NCI-H1436 (cell line): ENCODE results near the gene CHPF.

ENCODE experiments used
- DNase-seq: peaks from one replicate; lab custom pipeline; 2025; lab: John Stamatoyannopoulos, UW

CHPF gene, protein sequence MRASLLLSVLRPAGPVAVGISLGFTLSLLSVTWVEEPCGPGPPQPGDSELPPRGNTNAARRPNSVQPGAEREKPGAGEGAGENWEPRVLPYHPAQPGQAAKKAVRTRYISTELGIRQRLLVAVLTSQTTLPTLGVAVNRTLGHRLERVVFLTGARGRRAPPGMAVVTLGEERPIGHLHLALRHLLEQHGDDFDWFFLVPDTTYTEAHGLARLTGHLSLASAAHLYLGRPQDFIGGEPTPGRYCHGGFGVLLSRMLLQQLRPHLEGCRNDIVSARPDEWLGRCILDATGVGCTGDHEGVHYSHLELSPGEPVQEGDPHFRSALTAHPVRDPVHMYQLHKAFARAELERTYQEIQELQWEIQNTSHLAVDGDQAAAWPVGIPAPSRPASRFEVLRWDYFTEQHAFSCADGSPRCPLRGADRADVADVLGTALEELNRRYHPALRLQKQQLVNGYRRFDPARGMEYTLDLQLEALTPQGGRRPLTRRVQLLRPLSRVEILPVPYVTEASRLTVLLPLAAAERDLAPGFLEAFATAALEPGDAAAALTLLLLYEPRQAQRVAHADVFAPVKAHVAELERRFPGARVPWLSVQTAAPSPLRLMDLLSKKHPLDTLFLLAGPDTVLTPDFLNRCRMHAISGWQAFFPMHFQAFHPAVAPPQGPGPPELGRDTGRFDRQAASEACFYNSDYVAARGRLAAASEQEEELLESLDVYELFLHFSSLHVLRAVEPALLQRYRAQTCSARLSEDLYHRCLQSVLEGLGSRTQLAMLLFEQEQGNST

DNA sequence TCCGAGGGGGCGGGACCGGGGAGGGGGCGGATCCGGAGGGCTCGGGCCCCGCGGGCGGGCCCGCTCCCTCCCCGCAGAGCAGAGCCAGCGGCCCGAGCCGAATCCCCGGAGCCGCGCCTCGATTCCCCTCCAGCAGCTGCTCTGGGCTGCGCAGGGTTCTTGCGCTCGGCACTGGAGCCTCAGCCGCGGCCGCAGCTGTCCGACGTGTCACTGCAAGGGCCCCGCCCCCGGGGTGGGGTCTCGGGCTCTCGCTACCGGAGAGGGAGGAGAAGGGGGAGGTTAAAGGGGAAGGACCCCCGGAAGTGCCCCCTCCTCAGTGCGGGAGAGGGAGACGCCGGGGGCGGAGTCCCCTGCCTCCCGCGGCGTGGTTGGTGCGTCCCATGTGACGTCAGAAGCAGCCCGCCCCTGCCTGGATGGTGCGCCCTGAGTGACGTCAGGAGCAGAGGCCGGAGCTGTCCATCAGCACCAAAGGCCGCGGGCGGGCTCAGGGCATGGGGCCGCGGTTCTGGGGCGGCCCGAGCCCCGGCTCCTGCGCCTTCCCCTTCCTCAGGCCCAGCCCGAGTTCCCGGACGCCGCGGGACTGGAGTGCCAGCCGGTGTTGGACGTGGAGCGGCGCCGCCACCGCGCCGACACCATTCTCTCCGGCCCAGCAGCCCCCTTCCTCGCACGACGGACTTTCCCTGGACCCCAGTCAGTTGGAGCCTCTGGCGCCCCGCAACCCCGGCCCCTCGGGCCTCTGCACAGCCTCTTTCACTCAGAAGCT, at the start of gene CHPF, which contains the start of gene TMEM198:
Gene CHPF (minus strand): TSS at position 214 of the 763 bp plus-strand sequence. CDS start 271 bp downstream, outside the sequence.
Gene TMEM198 (plus strand): TSS at position 433 of the 763 bp plus-strand sequence. CDS start 700 bp downstream, outside the sequence.
- peak; percentile 97 for DNase-seq

DNA sequence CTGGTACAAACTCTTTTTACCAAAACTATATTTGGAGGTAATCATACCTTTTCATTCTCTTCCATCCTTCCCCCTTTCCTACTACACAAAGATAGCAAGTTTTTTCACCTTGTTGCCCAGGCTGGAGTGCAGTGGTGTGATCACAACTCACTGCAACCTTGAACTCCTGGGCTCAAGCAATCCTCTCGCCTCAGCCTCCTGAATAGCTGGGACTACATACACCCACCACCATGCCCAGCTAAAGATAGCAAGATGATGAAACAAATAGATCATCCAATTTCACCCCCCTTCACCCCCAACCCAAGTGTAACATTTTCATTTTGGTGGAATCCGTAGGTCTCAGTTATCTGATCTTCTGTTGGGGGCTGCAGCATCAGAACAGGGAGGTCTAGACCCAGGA, 49.5 kb upstream of the CHPF start:
- no peak for DNase-seq

DNA sequence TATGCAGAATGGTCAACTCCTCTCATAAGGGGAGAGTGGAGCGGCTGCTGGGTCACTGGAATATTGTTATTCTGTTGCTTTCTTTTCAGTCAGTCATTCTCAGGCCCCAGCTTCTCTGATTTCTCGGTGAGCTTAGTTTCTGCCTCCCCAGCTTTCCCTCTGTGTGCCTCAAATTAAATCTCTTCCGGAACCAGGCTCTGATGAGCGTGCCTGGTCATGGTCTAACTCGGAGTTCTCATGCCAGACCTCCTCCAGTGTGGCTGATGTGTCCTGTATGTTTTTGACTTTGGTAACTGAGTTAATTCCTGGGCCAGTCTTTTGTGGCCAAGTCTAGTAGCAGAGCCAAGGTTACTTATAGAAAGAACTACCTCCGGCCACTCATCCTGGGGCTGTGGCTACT, 49.1 kb upstream of the CHPF start:
- no peak for DNase-seq

DNA sequence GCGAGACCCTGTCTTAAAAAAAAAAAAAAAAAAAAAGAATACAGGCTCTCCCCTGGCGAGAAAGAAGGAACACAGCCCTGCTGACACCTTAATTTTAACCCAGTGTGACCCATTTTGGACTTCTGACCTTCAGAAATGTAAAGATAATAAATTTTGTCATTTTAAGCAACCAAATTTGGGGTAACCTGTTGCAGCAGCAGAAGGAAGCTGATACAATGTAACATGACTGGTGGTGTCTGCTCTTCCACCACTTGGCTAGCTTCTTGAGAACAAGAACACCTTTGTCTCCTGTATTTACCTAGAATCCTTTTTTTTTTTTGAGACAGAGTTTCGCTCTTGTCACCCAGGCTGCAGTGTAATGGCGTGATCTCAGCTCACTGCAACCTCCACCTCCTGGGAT, 47.5 kb upstream of the CHPF start:
- DNase-seq = no peak

DNA sequence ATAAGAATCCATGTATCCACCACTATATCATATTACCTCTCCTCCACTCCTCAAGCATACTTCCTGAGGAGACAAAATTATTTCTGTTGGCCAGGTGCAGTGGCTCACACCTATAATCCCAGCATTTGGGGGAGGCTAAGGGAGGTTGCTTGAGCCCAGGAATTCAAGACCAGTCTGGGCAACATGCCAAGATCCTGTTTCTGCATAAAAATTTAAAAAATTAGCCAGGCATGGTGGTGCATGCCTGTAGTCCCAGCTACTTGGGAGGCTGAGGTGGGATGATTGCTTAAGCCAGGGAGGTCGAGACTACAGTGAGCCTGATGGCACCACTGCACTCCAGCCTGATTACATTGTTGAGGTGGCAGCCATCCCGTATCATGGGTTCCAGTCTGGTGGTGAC, 37.7 kb upstream of the CHPF start:
- no peak for DNase-seq

DNA sequence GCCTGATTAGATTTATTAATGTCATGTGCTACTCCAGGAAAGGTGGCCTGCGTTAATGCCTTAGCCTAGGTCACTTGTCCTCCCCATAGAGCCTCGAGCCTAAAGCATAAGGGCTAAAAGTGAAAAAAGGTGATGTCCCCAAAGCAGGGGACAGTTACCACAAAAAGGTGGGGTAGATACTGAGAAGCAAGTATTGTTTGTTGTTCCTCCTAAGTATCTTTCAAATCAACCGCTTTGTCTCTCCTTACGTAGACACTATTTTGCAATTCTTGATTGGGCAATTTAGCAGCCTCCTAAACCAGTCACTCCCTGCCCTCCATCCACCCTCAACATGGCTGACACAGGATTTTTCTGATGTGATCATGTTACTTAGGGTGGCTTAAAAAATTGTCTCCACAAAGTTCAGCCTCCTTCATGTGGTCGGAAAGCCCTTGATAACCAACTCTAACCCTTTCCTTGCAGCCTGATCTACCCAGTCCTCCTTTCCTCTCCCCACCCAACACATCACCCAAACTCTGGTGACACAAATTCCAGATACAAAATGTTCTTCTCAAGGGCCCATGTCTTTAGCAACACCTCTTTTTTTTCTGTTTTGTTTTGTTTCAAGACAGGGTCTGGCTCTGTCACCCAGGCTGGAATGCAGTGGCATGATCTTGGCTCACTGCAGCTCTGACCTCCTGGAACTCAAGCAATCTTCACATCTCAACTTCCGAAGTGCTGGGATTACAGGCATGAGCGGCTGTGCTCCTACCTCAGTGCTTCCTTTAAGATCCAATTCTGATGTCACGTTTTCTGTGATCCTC, 35.4 kb upstream of the CHPF start:
- DNase-seq = no peak

DNA sequence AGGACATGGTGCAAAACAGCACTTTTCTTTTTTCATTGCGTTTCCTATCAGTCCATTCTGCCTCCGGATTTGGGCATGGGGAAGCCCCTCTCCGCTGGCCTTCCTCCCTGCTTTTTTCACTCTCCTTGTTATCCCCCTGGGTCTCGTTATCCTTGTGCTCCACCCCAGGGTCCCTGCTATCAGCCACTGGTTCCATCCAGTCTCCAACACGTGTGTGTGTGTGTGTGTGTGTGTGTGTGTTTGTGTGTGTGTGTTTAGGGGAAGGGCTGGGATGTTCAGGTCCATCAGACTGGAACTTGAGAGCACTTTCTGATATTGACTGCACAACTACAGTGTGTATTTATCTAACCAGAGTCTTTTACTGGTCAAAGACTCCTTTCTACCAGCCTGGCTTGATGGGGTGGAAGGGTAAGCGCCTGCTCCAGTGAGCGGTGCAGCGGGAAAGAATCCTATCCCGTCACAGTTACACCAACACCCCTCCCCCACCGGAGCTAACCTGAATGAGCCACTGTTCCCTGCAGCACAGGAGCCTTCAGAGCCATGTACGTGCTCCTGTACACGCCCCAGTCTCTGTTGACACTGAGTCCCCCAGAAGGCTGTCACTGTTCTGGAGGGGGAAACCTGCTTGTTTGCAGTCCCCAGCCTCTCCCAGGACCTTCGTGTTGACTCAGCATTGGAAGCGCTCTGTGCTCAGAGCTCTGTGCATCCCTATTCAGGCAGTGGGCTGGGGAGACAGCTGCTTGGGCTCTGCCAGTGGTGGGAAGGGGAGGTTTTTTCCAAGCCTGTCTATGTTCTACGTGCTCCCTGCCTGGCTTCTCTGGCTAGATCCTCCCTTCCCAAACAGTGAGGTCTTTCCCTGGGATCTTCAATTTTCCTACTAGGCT, 33.1 kb upstream of the CHPF start:
- DNase-seq = peak; percentile 45

DNA sequence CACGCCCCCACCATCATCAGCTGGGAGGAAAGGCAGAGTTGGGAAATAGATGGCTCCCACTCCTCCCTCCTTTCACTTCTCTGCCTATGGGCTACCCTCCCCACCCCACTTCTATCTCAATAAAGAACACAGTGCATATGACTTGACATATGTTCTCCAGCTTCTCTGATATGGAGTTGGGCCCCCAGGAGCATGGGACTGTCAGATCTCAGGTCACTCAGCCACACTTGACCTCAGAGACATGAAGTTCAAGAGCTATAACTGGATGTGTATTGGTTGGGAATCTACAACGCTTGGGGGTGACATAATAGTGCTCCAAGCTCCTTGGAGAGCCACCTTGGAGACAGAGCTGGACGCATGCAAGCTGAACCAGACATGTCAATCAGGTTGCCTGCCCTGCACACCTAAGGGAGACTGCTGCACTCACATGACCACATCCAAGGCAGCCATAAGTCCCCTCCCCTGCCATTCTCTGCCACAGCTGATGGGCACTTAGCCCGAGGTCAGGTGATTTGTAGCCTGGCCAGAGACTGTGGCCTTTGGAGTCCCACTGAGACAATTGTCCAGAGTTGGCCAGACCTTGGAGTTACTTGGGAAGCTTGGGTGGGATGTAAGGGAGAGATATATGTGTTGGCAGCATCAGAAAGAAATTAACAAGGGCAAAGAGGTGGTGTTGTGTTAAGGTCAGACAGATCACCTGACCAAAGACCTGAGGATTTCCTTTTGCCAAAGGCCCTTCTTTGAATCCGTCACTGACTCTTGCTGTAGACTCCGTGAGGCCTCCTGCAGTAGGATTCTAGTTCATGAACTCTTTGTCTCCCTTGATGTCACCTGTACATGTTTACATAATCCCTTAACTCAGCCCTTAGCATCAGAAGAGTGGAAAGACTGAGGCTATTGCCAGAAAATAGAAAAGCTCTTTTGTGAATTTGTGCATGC, 32.2 kb upstream of the CHPF start:
- no peak for DNase-seq

DNA sequence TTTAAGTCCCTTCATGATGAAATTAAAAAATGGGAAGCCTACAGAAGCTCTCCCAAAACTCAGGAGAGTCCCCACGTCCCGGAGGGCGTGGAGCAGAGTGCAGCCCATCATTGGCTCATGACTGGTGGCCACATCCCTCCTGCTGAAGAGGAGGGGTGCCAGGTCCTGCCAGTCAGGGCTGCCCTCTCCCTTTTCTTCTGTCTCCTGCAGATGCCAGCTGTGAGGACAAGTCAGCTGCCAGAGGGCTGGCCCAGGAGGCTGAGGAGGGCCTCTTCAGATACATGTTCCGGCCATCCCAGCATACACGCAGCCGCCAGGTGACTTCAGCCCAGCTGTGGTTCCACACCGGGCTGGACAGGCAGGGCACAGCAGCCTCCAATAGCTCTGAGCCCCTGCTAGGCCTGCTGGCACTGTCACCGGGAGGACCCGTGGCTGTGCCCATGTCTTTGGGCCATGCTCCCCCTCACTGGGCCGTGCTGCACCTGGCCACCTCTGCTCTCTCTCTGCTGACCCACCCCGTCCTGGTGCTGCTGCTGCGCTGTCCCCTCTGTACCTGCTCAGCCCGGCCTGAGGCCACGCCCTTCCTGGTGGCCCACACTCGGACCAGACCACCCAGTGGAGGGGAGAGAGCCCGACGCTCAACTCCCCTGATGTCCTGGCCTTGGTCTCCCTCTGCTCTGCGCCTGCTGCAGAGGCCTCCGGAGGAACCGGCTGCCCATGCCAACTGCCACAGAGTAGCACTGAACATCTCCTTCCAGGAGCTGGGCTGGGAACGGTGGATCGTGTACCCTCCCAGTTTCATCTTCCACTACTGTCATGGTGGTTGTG, 31.1 kb upstream of the CHPF start:
- DNase-seq = no peak

DNA sequence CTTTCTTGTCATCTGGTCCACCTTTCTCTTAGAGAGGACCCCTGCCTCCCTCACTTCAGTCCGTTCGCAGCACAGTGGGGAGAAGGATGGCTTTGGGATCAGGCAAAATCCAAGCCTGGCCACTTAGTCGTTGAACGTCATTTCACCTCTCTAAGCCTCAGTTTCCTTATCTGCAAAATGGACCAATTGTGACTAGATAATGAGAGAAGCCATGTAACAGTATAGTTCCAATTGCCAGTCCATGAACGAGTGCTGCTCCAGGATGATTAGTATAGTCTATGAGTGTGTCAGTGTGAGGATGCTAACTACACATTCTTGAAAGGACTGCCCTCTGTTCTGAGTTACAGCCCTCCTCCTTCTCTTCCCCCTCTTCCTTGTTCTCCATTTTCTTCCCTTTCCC, 29.6 kb upstream of the CHPF start:
- no peak for DNase-seq

DNA sequence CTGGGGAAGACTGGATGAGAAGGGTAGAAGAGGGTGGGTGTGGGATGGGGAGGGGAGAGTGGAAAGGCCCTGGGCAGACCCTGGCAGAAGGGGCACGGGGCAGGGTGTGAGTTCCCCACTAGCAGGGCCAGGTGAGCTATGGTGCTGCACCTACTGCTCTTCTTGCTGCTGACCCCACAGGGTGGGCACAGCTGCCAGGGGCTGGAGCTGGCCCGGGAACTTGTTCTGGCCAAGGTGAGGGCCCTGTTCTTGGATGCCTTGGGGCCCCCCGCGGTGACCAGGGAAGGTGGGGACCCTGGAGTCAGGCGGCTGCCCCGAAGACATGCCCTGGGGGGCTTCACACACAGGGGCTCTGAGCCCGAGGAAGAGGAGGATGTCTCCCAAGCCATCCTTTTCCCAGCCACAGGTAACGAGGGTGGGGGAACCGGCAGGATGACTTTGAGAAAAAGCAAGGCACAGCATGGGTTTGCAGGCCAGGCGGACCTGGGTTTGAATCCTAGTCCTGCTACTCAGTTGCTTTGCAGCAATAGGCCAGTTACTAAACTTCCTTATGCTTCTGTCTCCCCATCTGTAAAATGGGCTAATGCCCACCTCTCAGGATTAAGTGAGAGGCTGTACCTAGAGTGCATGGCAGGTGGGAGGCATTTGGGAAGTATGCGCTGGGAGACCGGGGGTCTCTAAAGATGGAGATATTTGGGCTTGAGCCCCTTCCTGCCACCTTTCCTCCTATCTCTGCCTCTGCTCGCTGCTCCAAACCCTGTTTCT, 28.8 kb upstream of the CHPF start, which contains the start of gene INHA:
Gene INHA (plus strand): TSS at position 74 of the 765 bp plus-strand sequence. CDS start 65 bp downstream, at position 139.
- DNase-seq = no peak

DNA sequence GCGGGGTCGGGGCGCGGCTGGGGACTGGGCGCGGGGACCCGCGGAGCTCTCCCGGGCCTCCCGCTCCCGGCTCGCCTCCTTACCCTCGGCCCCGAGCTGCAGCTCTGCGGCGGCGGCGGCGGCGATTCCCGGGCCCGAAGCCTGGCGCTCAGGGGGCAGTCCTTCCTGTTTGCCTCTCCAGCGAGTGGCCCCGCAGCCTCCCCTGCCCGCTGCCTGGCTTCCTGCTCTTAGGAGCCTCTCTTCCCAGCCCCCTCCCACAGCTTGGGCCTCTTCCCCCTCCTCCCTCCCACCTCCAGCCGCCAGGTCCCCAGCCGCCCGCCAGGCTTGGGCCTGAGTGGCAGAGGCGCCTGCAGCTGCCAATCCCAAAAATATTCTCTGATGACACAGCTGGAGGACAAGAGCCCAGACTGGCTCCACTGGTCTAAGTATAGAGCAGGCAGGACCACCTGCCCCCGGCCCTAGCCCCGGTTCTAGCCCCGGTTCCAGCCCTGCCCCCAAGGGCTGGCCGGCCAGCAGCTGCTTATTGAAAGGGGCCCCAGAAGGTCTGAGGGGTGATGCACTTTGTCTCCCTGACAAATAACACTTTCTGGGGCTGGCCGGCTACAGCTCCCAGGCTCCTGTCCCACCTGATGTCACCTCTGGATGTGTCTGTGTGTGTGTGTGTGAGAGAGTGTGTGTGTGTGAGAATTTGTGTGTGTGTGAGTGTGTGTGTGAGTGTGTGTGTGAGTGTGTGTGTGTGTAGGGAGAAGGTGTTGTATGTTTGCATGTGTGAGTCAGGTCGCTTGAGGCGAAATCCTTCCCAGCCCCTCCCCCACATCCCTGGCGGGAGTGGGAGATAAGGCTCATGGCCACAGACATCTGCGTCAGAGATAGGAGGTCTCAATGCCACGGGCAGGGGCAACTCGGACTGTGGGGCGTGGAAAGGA, 28.0 kb upstream of the CHPF start, which contains the start of gene OBSL1:
Gene OBSL1 (minus strand): TSS at position 229 of the 926 bp plus-strand sequence. CDS start 307 bp downstream, outside the sequence.
- DNase-seq = peak; percentile 71

DNA sequence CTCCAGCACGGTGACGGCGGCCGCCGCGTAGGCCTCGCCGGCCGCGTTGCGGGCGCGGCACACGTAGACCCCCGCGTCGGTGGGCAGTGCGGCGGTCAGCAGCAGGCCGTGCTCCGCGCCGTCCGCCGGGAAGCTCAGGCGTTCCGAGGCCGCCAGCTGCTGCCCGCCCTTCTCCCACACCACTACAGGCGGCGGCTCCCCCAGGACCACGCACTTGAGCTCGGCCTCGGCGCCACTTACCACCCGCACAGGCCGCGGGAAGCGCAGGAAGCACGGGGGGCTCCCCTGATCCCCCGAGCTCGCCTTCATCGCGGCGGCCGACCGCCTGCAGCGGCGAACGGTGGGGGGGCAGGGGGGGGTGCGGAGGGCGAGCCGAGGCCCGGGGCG, 27.3 kb upstream of the CHPF start:
- DNase-seq = no peak

DNA sequence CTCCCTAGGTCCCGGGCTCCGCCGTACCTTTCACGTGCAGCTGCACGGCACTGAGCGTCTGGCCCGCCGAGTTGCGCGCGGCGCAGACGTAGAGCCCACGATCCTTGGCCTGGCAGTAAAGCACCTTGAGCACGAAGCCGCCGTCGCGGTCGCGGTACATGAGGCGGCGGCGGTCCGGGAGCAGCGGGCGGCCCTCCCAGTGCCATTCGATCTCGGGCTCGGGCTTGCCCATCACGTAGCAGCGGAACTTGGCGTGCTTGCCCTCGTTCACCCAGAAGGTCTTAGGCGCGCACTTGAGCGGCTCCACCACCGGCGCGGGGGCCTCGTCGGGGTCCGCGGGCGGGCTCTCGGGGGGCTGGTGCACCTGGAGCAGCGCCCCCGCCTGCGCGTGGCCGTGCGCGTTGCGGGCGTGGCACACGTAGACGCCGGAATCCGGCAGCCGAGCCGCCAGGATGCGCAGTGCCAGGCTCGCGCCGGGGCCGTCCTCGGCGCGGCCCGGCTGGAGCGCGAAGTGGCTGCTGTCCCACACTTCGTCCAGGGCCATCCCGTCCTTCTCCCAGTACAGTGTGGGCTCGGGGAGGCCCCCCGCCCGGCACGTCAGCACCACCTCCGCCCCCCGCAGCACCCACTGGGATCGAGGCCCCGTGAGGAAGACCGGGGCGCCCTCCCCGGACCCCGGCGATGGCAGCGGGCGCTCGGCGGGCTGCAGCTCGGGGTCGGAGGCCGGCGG, 26.8 kb upstream of the CHPF start:
- DNase-seq = no peak

DNA sequence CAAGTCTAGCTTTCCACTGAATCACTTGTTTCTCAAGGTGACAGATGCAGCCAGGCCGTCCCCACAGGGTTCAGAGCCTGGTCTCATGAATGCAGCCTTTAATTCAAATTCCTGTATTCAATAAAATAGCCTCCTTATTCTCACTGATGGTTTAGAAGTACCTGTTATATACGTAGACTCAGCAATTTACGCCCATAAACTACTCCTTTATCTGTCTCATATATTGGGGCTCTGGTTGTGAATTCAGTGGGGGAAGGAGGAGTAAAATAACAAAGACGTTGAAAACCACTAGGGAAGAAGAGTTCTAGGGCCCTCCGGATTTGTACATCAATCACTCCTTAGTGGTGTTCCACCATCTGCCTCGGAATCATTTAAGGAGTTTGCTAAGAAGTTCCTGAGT, 26.0 kb upstream of the CHPF start:
- no peak for DNase-seq

DNA sequence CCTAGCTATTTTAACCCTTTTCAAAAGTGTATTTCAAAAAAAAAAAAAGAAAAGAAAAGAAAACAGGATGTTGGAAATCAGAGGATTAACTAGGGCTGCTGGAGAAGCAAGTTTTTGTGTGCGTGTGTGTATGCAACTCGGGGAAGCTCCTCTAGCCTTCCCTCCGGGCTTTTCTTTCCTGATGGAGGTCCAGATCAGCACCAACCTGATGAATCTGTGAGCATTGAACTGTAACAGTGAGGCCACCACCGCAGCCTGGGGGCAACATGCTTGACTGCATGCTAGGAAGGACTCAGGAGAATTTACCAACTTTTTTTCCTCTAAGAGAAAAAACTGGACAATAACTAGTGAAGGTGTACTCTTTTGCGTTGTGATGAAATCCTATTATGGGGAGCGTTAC, 25.4 kb upstream of the CHPF start:
- no peak for DNase-seq
